HG02943 (cell line): ENCODE results near the gene PHLDA1.
A peak's percentile ranks its signal among the peaks of the same experiment; 100 is the strongest.

ENCODE experiments used
- ATAC-seq: cut with Tn5 transposase; IDR thresholded peaks from one replicate; pipeline ENCODE4 v1.9.1; 2021; ENCODE audit warnings: mild to moderate bottlenecking, low read depth, moderate library complexity; ENCODE audit not compliant: unreplicated experiment

The PHLDA1 gene

GRCh38 chr12:76038176-76038575 is 6.6 kb upstream of the PHLDA1 start:
- ATAC-seq, result no peak

GRCh38 chr12:76037130-76038103 is 5.8 kb upstream of the PHLDA1 start:
- peak; percentile 40 for ATAC-seq

- ATAC-seq, result no peak
These were observed 3.5 kb upstream of the PHLDA1 start for GRCh38 chr12:76035045-76035444.

GRCh38 chr12:76033081-76034011 is 1.8 kb upstream of the PHLDA1 start:
- no peak for ATAC-seq

GRCh38 chr12:76032043-76032981 is 736 bp upstream of the PHLDA1 start:
- peak; percentile 25 for ATAC-seq

GRCh38 chr12:76031081-76031413 is 529 bp downstream of the PHLDA1 start:
- peak; percentile 18 for ATAC-seq

GRCh38 chr12:76030341-76031080 is 1.1 kb downstream of the PHLDA1 start:
- peak; percentile 9 for ATAC-seq

GRCh38 chr12:76029982-76030340 is 1.6 kb downstream of the PHLDA1 start:
- ATAC-seq, result no peak

- no peak for ATAC-seq
These were observed 2.9 kb downstream of the PHLDA1 start for GRCh38 chr12:76028571-76029277.

GRCh38 chr12:76026643-76027063 is 4.9 kb downstream of the PHLDA1 start:
- ATAC-seq, result no peak

GRCh38 chr12:76025601-76026575 is 5.7 kb downstream of the PHLDA1 start:
- ATAC-seq, result no peak

- ATAC-seq, result no peak
These were observed 6.5 kb downstream of the PHLDA1 start for GRCh38 chr12:76024942-76025600.

GRCh38 chr12:76024102-76024781 is 7.3 kb downstream of the PHLDA1 start:
- ATAC-seq, result no peak

- ATAC-seq, result no peak
These were observed 8.4 kb downstream of the PHLDA1 start for GRCh38 chr12:76023069-76023690.

- ATAC-seq, result no peak
These were observed 9.1 kb downstream of the PHLDA1 start for GRCh38 chr12:76022506-76022905.
